Endothelial cell of umbilical vein (primary cell): ENCODE measurements around the gene BIK. TPM values are rescaled to one million over a fixed set of nuclear protein-coding genes. Genes with fewer than 3 reads are reported as not detected.

Experiments used
- BruUV-seq: library from RNA; stranded (reverse); fragments of 400-500 nt; replicated peaks from 2 replicates; lab custom pipeline; 2021; lab: Mats Ljungman, UMichigan
- CTCF ChIA-PET: fragments of 300-600, 350-600 bp; sonication (Branson Sonifier 250); formaldehyde crosslinking; loops from one replicate; lab custom pipeline; 2021; ENCODE audit warnings: antibody characterized with exemption, inconsistent platforms; lab: Charles Lee
- POLR2A ChIA-PET: fragments of 300-600, 350-600 bp; sonication (Branson Sonifier 250); formaldehyde crosslinking; loops from one replicate; lab custom pipeline; 2021; ENCODE audit warnings: antibody characterized with exemption, inconsistent platforms; lab: Charles Lee
- DNase-seq: peaks from one replicate; pipeline ENCODE4 v3.0.0-alpha.2; 2011; ENCODE audit warnings: low read depth, low spot score
- FAIRE-seq: peaks from 2 replicates; lab custom pipeline; 2011; peaks lifted over from hg19 to GRCh38; lab: Jason Lieb, UNC
- H2AFZ ChIP-seq: 2 replicates; pipeline ENCODE4 v1.6.0; 2012; ENCODE audit warnings: low read depth, low read length, control low read depth, inconsistent platforms
- H3K27ac ChIP-seq: 2 replicates; pipeline ENCODE4 v1.5.1; 2011; ENCODE audit warnings: low read depth, mild to moderate bottlenecking, control low read depth, low read length, moderate library complexity; ENCODE audit not compliant: insufficient read depth
- H3K27me3 ChIP-seq, 2 experiments: 2 replicates each; pipeline versions ENCODE4 v1.6.0 to v1.6.1; 2011; ENCODE audit warnings: low read length in 2 of 2, mixed read lengths in 1 of 2; ENCODE audit not compliant: control insufficient read depth in 2 of 2, insufficient read depth in 2 of 2
- H3K36me3 ChIP-seq, 2 experiments: 2 replicates in 1 of 2; 3 replicates in 1 of 2; pipeline ENCODE4 v1.5.1; 2011; ENCODE audit warnings: low read length in 2 of 2, mild to moderate bottlenecking in 1 of 2, moderate library complexity in 1 of 2; ENCODE audit not compliant: control insufficient read depth in 2 of 2, insufficient read depth in 2 of 2; ENCODE audit errors: extremely low read depth in 1 of 2
- H3K4me1 ChIP-seq: 3 replicates; pipeline ENCODE4 v1.5.1; 2011; ENCODE audit warnings: mild to moderate bottlenecking, low read length; ENCODE audit not compliant: control insufficient read depth, insufficient read depth; ENCODE audit errors: extremely low read depth
- H3K4me2 ChIP-seq: 2 replicates; pipeline ENCODE4 v1.6.1; 2011; ENCODE audit warnings: low read length, control low read depth, mixed read lengths; ENCODE audit not compliant: insufficient read depth
- H3K4me3 ChIP-seq, 3 experiments: fragments of 200-600 bp in 1 of 3; sonication (generic), shearing (Covaris generic) in 1 of 3; replicated peaks in 1 of 3; 2 replicates each; pipeline ENCODE4 v1.5.1; 2011 to 2016; ENCODE audit warnings: control low read depth in 3 of 3, low read length in 3 of 3, mild to moderate bottlenecking in 2 of 3, inconsistent platforms in 1 of 3, low read depth in 1 of 3, moderate library complexity in 1 of 3; ENCODE audit not compliant: insufficient read depth in 1 of 3
- H3K79me2 ChIP-seq: 2 replicates; pipeline ENCODE4 v1.6.0; 2012; ENCODE audit warnings: low read length, inconsistent platforms; ENCODE audit not compliant: control insufficient read depth, insufficient read depth
- H3K9ac ChIP-seq: replicated peaks from 2 replicates; pipeline ENCODE3; 2011; ENCODE audit warnings: low read length, control low read depth; ENCODE audit not compliant: insufficient read depth; ENCODE audit errors: extremely low read depth
- H3K9me1 ChIP-seq: replicated peaks from 3 replicates; pipeline ENCODE4 v1.6.0; 2011; ENCODE audit warnings: mild to moderate bottlenecking, low read length; ENCODE audit not compliant: control insufficient read depth, insufficient read depth; ENCODE audit errors: extremely low read depth
- H3K9me3 ChIP-seq: replicated peaks from 2 replicates; pipeline ENCODE4 v1.5.1; 2012; ENCODE audit warnings: low read length, inconsistent platforms; ENCODE audit not compliant: control insufficient read depth, insufficient read depth
- H4K20me1 ChIP-seq: replicated peaks from 2 replicates; pipeline ENCODE3; 2011; ENCODE audit warnings: mild to moderate bottlenecking, low read length; ENCODE audit not compliant: control insufficient read depth, insufficient read depth; ENCODE audit errors: extremely low read depth
- CTCF ChIP-seq, 2 donors: IDR thresholded peaks; 1 replicate in 1 of 2; 2 replicates in 1 of 2; pipeline ENCODE4 v1.5.1; 2011; ENCODE audit warnings: low read length in 2 of 2, mild to moderate bottlenecking in 2 of 2, moderate library complexity in 2 of 2, control low read depth in 1 of 2, inconsistent platforms in 1 of 2, low read depth in 1 of 2; ENCODE audit not compliant: insufficient read depth in 1 of 2; ENCODE audit errors: extremely low read depth in 1 of 2
- FOS ChIP-seq: IDR thresholded peaks from 2 replicates; pipeline ENCODE4 v1.6.1; 2011; ENCODE audit warnings: mild to moderate bottlenecking, low read length, moderate library complexity, borderline replicate concordance; ENCODE audit not compliant: insufficient read depth
- POLR2A ChIP-seq: IDR thresholded peaks from 2 replicates; pipeline ENCODE4 v1.6.1; 2012; ENCODE audit warnings: low read depth, mild to moderate bottlenecking, control low read depth, low read length
- dilution Hi-C: fragments of 300-500 bp; cut with MboI; formaldehyde crosslinking; loops from one replicate; pipeline ENCODE4 v1.15.0; 2019; ENCODE audit warnings: low sequenced_read_pairs; ENCODE audit not compliant: extremely low pct_ligation_motif_present
- intact Hi-C: fragments of 100-400 bp; cut with micrococcal nuclease; formaldehyde crosslinking; loops from one replicate; pipeline ENCODE4 v1.10.0; 2022
- polyA plus RNA-seq, 4 experiments: library from polyadenylated mRNA; depleted of rRNA in 3 of 4; stranded (reverse) in 3 of 4; unstranded in 1 of 4; fragments of >200 nt; gene quantifications; 2 replicates each; pipeline versions ENCODE4 v1.2.1 to v1.2.3, GENCODE V29; 2011 to 2012; ENCODE audit warnings: missing spikeins in 1 of 4
- total RNA-seq: library from RNA; stranded (reverse); gene quantifications from 2 replicates; pipeline ENCODE4 v1.2.3, GENCODE V29; 2021
- TF ChIP-seq, protein P1 (sequence below): IDR thresholded peaks from 2 replicates; pipeline ENCODE4 v1.6.1; 2011; ENCODE audit not compliant: insufficient read depth, insufficient read length

BIK gene
- total and polyA plus RNA-seq, 2 donors (not counting 3 experiments of a cell fraction or from before 2014, with no cell fraction given): 0.49 to 0.95 TPM

DNA sequence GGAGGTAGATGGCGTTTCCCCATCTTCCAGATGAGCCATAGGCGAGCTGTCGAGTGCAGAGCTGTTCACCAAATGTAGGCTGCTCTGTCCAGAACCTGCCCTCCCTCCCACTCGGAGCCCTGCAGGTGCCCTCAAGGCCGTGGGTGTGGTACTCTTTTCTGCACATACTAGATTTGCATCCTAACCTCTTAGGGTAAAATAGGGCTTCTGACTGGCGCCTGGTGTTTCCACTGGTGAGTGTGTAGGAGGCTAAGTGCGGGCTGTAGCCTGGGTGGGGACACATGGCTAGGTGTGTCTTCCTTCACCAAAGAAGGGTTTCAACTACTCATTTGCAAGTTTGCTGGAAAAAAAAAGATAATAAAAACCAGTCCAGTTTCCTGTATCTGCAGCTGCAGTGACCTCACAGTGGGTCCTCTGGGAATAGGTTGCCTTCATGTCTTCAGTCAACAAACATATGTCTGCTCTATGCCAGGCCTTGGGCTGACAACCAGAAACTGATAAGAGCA is 8.5 kb downstream of the BIK start:
- Histone ChIP-seq H3K79me2 (no peaks in the 10 kb centered on the region), H2AFZ (no peak overlapping the region), H3K9ac (no peak overlapping the region), H3K27me3 (peaks cover 0 to 5% of the 10 kb centered on the region in 2 experiments), H3K36me3 (no peaks in the 10 kb centered on the region), H3K27ac (no peak overlapping the region), H3K4me2 (no peak overlapping the region), H4K20me1 (no peaks in the 10 kb centered on the region), H3K9me3 (no peaks in the 10 kb centered on the region), H3K9me1 (no peaks in the 10 kb centered on the region), H3K4me3 (no peak overlapping the region), H3K4me1 (no peaks in the 10 kb centered on the region)
- ChIA-PET CTCF (interaction anchor here (1.3 kb wide), 1 partner anchor 19 kb away, joined by 3 read pairs; no protein-coding TSS in a partner anchor), POLR2A (no interaction called here)
- BruUV-seq: no TSS peak
- DNase-seq (no peak), FAIRE-seq (no peak)
- TF ChIP-seq FOS (no peak), CTCF (IDR thresholded peaks at IDR 0.05; ENCODE audit: extremely low read depth in 1 of 2, insufficient read depth in 1 of 2, low read depth in 1 of 2, low read length in 2 of 2) (no peak)
- TF ChIP-seq, protein P1, sequence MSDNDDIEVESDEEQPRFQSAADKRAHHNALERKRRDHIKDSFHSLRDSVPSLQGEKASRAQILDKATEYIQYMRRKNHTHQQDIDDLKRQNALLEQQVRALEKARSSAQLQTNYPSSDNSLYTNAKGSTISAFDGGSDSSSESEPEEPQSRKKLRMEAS: no peak
- dilution Hi-C loops (no loop called here), intact Hi-C loops (no loop called here)

- no peak for TF ChIP-seq FOS
- no peak for TF ChIP-seq POLR2A
- TF ChIP-seq, protein P1: no peak
- no peaks in the 10 kb centered on the region for H4K20me1 ChIP-seq
- no peaks in the 10 kb centered on the region for H3K9me1 ChIP-seq
- ChIA-PET POLR2A (no interaction called here), CTCF (interaction anchor here (0.9 to 1.6 kb wide), 3 partner anchors 10 to 17 kb away, joined by 3 to 5 read pairs (median 3); partner anchors contain the start of gene BIK)
- no peaks in the 10 kb centered on the region for H3K79me2 ChIP-seq
- H3K27ac ChIP-seq: peak overlapping the region; percentile 20
- intact Hi-C loops (no loop called here), dilution Hi-C loops (no loop called here)
- H3K4me1 ChIP-seq: peaks cover 6% of the 10 kb centered on the region
- peaks cover 0 to 2% of the 10 kb centered on the region in 2 experiments for H3K36me3 ChIP-seq
- H3K4me2 ChIP-seq: no peak overlapping the region
- H3K27me3 ChIP-seq: no peaks in the 10 kb centered on the region
- peak; percentile 69 for FAIRE-seq
- BruUV-seq: no TSS peak
- H3K9ac ChIP-seq: no peak overlapping the region
- DNase-seq: peak; percentile 29
- peak overlapping the region; percentile 17 for H2AFZ ChIP-seq
- H3K9me3 ChIP-seq: no peaks in the 10 kb centered on the region
- no peak overlapping the region for H3K4me3 ChIP-seq
Measured at GRCh38 chr22:43126501-43127165, 16.1 kb downstream of the BIK start.
